HUDEP-2 (cell line): ENCODE data around the gene SLC25A43.
A peak's percentile ranks its signal among the peaks of the same experiment; 100 is the strongest.
"Not testable (repeated sequence)": the region's sequence is repeated elsewhere in the genome, so short reads cannot be mapped to it uniquely, and the experiment has no call there.

Experiments
- DNase-seq, 76 experiments: peaks; one replicate each; lab custom pipeline; 2025; ENCODE audit not compliant: unreplicated experiment in 76 of 76; lab: John Stamatoyannopoulos, UW

Gene SLC25A43

GRCh38 chrX:119398974-119399771 lies at the start of gene SLC25A43:
TSS of gene SLC25A43 (plus strand) at chrX:119399336. CDS start at chrX:119399404, 68 bp downstream.
- peak in 16 of 76 experiments; percentile 0 to 32 (median 2) for DNase-seq

GRCh38 chrX:119359618-119360382 lies 39.3 kb upstream of the SLC25A43 start:
- DNase-seq: no peak

GRCh38 chrX:119361451-119361850 lies 37.7 kb upstream of the SLC25A43 start:
- DNase-seq: not testable (repeated sequence)

GRCh38 chrX:119362074-119362473 lies 37.1 kb upstream of the SLC25A43 start:
- DNase-seq: not testable (repeated sequence)

- no peak for DNase-seq
Measured at GRCh38 chrX:119363391-119363790, 35.7 kb upstream of the SLC25A43 start.

- not testable (repeated sequence) for DNase-seq
Measured at GRCh38 chrX:119371861-119372260, 27.3 kb upstream of the SLC25A43 start.

- no peak for DNase-seq
Measured at GRCh38 chrX:119374736-119375135, 24.4 kb upstream of the SLC25A43 start.

- DNase-seq: no peak
Measured at GRCh38 chrX:119375561-119375960, 23.6 kb upstream of the SLC25A43 start.

GRCh38 chrX:119376312-119376711 lies 22.8 kb upstream of the SLC25A43 start:
- DNase-seq: no peak

GRCh38 chrX:119381349-119381944 lies 17.7 kb upstream of the SLC25A43 start:
- DNase-seq: no peak

GRCh38 chrX:119382606-119383005 lies 16.5 kb upstream of the SLC25A43 start:
- no peak for DNase-seq

GRCh38 chrX:119386685-119387084 lies 12.5 kb upstream of the SLC25A43 start:
- not testable (repeated sequence) for DNase-seq

- DNase-seq: not testable (repeated sequence)
Measured at GRCh38 chrX:119387426-119387825, 11.7 kb upstream of the SLC25A43 start.

GRCh38 chrX:119389214-119389613 lies 9.9 kb upstream of the SLC25A43 start:
- no peak for DNase-seq

GRCh38 chrX:119389871-119390501 lies 9.2 kb upstream of the SLC25A43 start:
- DNase-seq: no peak

- peak in 21 of 76 experiments; percentile 0 to 32 (median 6) for DNase-seq
Measured at GRCh38 chrX:119391279-119391678, 7.9 kb upstream of the SLC25A43 start.

GRCh38 chrX:119393144-119393543 lies 6.0 kb upstream of the SLC25A43 start:
- no peak for DNase-seq

- no peak for DNase-seq
Measured at GRCh38 chrX:119398587-119398973, 556 bp upstream of the SLC25A43 start.

- DNase-seq: peak in 1 of 76 experiments; percentile 0
Measured at GRCh38 chrX:119399772-119400101, 601 bp downstream of the SLC25A43 start.

- DNase-seq: no peak
Measured at GRCh38 chrX:119401569-119401968, 2.4 kb downstream of the SLC25A43 start.

- peak in 16 of 76 experiments; percentile 0 to 22 (median 7) for DNase-seq
Measured at GRCh38 chrX:119402588-119402987, 3.5 kb downstream of the SLC25A43 start.
